Heart right ventricle (tissue), 16 donors: ENCODE measurements around the gene EXT2. TPM values are rescaled to one million over a fixed set of nuclear protein-coding genes. Genes with fewer than 3 reads are reported as not detected.

Source experiments
- ATAC-seq, 8 donors: fragments of 200-7000 bp; cut with Tn5 transposase; one replicate each; pipeline ENCODE4 v1.9.1; 2020; ENCODE audit warnings: mild to moderate bottlenecking in 8 of 8, moderate library complexity in 8 of 8, moderate number of reproducible peaks in 1 of 8
- DNase-seq, 2 donors: peaks; one replicate each; pipeline ENCODE4 v3.0.0-alpha.2; 2020
- H3K27ac ChIP-seq, 10 donors: fragments of 200-600 bp; sonication (generic) in 2 of 10; one replicate each; pipeline versions ENCODE4 v1.5.0 to v1.8.0; 2020 to 2022; ENCODE audit warnings: mild to moderate bottlenecking in 3 of 10
- H3K27me3 ChIP-seq, 7 donors: fragments of 200-600 bp; one replicate each; pipeline ENCODE4 v1.8.0; 2021 to 2022; ENCODE audit warnings: mild to moderate bottlenecking in 2 of 7
- H3K36me3 ChIP-seq, 9 donors: fragments of 200-600 bp; sonication (generic) in 1 of 9; one replicate each; pipeline versions ENCODE4 v1.5.0 to v1.8.0; 2020 to 2022; ENCODE audit warnings: mild to moderate bottlenecking in 2 of 9
- H3K4me1 ChIP-seq, 9 donors: fragments of 200-600 bp; sonication (generic) in 1 of 9; one replicate each; pipeline versions ENCODE4 v1.5.0 to v1.8.0; 2020 to 2022; ENCODE audit warnings: mild to moderate bottlenecking in 4 of 9
- H3K4me3 ChIP-seq, 10 donors: fragments of 200-600 bp; sonication (generic) in 2 of 10; one replicate each; pipeline versions ENCODE4 v1.5.0 to v1.8.0; 2020 to 2022; ENCODE audit warnings: mild to moderate bottlenecking in 7 of 10, moderate library complexity in 2 of 10
- H3K9me3 ChIP-seq, 11 donors: fragments of 200-600 bp in 10 of 11; sonication (generic) in 2 of 11; one replicate each; pipeline versions ENCODE4 v1.5.0 to v1.8.0; 2013 to 2022; ENCODE audit warnings: mild to moderate bottlenecking in 2 of 11, control low read depth in 1 of 11, moderate library complexity in 1 of 11
- CTCF ChIP-seq, 9 donors: fragments of 200-600 bp; sonication (generic) in 2 of 9; IDR thresholded peaks; one replicate each; pipeline versions ENCODE4 v1.5.0 to v1.8.0; 2021 to 2022; ENCODE audit warnings: antibody characterized with exemption in 9 of 9, mild to moderate bottlenecking in 5 of 9, moderate library complexity in 1 of 9
- WGBS, 2 donors: extraction: QIAGEN DNeasy Blood & Tissue Kit; methylation state at CpG; one replicate each; pipeline ENCODE4 v1.1.7; 2013; ENCODE audit warnings: inconsistent platforms in 1 of 2; 5-methylcytosine and 5-hydroxymethylcytosine counted together
- intact Hi-C, 10 donors: fragments of 100-400 bp; cut with DNase I; formaldehyde crosslinking; loops; one replicate each; pipeline versions ENCODE4 v1.11.1 to v1.14.2; 2022
- polyA plus RNA-seq, 2 donors: library from polyadenylated mRNA; stranded (reverse); fragments of 200-250 nt; gene quantifications; one replicate each; pipeline ENCODE4 v1.2.3, GENCODE V29; 2013
- total RNA-seq, 10 donors: library from RNA; stranded (reverse); fragmentation: NEBNext Ultra II Directional in 3 of 10; extraction: Animal tissue kit (Norgen Biotek cat#: 25700) in 3 of 10; gene quantifications; one replicate each; pipeline versions ENCODE4 v1.2.1 to v1.2.4, GENCODE V29; 2021 to 2023
- donor health status: Arrhythmogenic right ventricular cardiomyopathy.
- donor health status: ischemic (EF 13 %, LVEDD 7.1; RV severe dilation, severe dysfunction).
- donor health status: healthy with polysubstance abuse.
- donor health status: DM: no; HTN: yes; CAD: no.
- donor health status: DM: no; HTN: no; CAD: no.
- donor health status: ischemic (EF 25% LVEDD 6.9; RV normal size, moderate dysfunction).
- donor health status: ischemic (EF 25% LVEDD 5.7; RV mildly dilated, moderate dysfunction).
- donor health status: healthy.
- donor health status: DM: yes; HTN: yes; CAD: no.
- donor health status: Ischemic cardiomyopathy.
- donor health status: ischemic (EF 35%, LVEDD 5.7; RV mildly dilated, moderate dysfunction).
- donor health status: nonischemic (EF 11% LVEDD 7.7; RV severe dilation, severe dysfunction).
- donor health status: DM: yes; HTN: yes; CAD: no.
- donor health status: PGD.
- donor health status: ischemic (EF 29% LVEDD 5.4; RV normal size, mild dysfunction).
- donor health status: nonischemic (EF 23%, LVEDD 6.1; RV moderate dilation, normal function).

The EXT2 gene
- total and polyA plus RNA-seq, 12 donors, result 18.7 to 35.1 (median 28.2) TPM

GRCh38 chr11:44079376-44079775 is 16.1 kb upstream of the EXT2 start:
- intact Hi-C loops, result no loop called here
- ATAC-seq, result no peak
- H3K4me3 ChIP-seq, result no peak overlapping the region
- no peak for TF ChIP-seq CTCF (IDR thresholded peaks at IDR 0.05)
- no peaks in the 10 kb centered on the region for H3K9me3 ChIP-seq
- H3K27me3 ChIP-seq, result no peaks in the 10 kb centered on the region
- H3K36me3 ChIP-seq, result peaks cover 0 to 98% (median 3%) of the 10 kb centered on the region in 9 donors
- H3K4me1 ChIP-seq, result no peaks in the 10 kb centered on the region
- no peak for DNase-seq
- H3K27ac ChIP-seq, result no peak overlapping the region
- 92% methylated on average over 6 of the region's 6 CpGs for WGBS, 2 donors

GRCh38 chr11:44080951-44081350 is 14.5 kb upstream of the EXT2 start:
- H3K4me3 ChIP-seq, result no peak overlapping the region
- no peaks in the 10 kb centered on the region for H3K4me1 ChIP-seq
- H3K27ac ChIP-seq, result no peak overlapping the region
- TF ChIP-seq CTCF (IDR thresholded peaks at IDR 0.05), result no peak
- H3K9me3 ChIP-seq, result peaks cover 0 to 7% (median 0%) of the 10 kb centered on the region in 11 donors
- no peak for DNase-seq
- no peak for ATAC-seq
- intact Hi-C loops, result no loop called here
- H3K27me3 ChIP-seq, result no peaks in the 10 kb centered on the region
- WGBS, 2 donors, result 95 to 97% methylated on average over 9 of the region's 9 CpGs
- peaks cover 0 to 84% (median 3%) of the 10 kb centered on the region in 9 donors for H3K36me3 ChIP-seq

GRCh38 chr11:44082645-44083044 is 12.8 kb upstream of the EXT2 start:
- no peak overlapping the region for H3K27ac ChIP-seq
- H3K4me1 ChIP-seq, result no peaks in the 10 kb centered on the region
- ATAC-seq (no peak), DNase-seq (no peak)
- WGBS, 2 donors, result 93 to 94% methylated on average over 4 of the region's 4 CpGs
- peaks cover 0 to 71% (median 3%) of the 10 kb centered on the region in 9 donors for H3K36me3 ChIP-seq
- H3K27me3 ChIP-seq, result no peaks in the 10 kb centered on the region
- peaks cover 0 to 7% (median 0%) of the 10 kb centered on the region in 11 donors for H3K9me3 ChIP-seq
- intact Hi-C loops, result no loop called here
- no peak for TF ChIP-seq CTCF (IDR thresholded peaks at IDR 0.05)
- no peak overlapping the region for H3K4me3 ChIP-seq

GRCh38 chr11:44083433-44083832 is 12.0 kb upstream of the EXT2 start:
- Histone ChIP-seq H3K36me3 (peaks cover 0 to 65% (median 3%) of the 10 kb centered on the region in 9 donors), H3K27me3 (no peaks in the 10 kb centered on the region), H3K9me3 (peaks cover 0 to 7% (median 0%) of the 10 kb centered on the region in 11 donors), H3K27ac (no peak overlapping the region), H3K4me1 (no peaks in the 10 kb centered on the region), H3K4me3 (no peak overlapping the region)
- peak in 1 of 8 donors; percentile 27 for ATAC-seq
- WGBS, 2 donors, result 92 to 94% methylated on average over 10 of the region's 10 CpGs
- TF ChIP-seq CTCF (IDR thresholded peaks at IDR 0.05), result no peak
- intact Hi-C loops, result no loop called here
- no peak for DNase-seq
